ENCODE data around the gene ANAPC13.

The ANAPC13 gene

GRCh38 chr3:134495980-134496379 is 10.2 kb upstream of the ANAPC13 start:
- Histone ChIP-seq H3K79me1 (ENCODE audit: low read depth, low read length) (no peaks in the 10 kb centered on the region), H3K4me3 (ENCODE audit: low read length in 2 of 2) (no peak overlapping the region), H3K36me3 (replicated peaks in 1 of 2; ENCODE audit: control insufficient read depth in 2 of 2, insufficient read depth in 2 of 2, low read length in 2 of 2) (peaks cover 0 to 17% of the 10 kb centered on the region in 2 donors), H2AFZ (ENCODE audit: low read length) (no peak overlapping the region), H3K4me1 (ENCODE audit: control insufficient read depth in 2 of 2, insufficient read depth in 1 of 2, low read depth in 1 of 2, low read length in 2 of 2) (no peaks in the 10 kb centered on the region), H3K27ac (replicated peaks; ENCODE audit: low read length) (no peak overlapping the region), H3K18ac (ENCODE audit: low read length) (no peak overlapping the region), H3K14ac (ENCODE audit: low read length) (no peak overlapping the region), H3K23ac (ENCODE audit: low read depth, low read length, poor library complexity) (no peak overlapping the region), H2AK5ac (ENCODE audit: low read depth, low read length) (no peak overlapping the region), H4K8ac (ENCODE audit: low read depth, low read length) (no peak overlapping the region), H3K9ac (ENCODE audit: low read depth, low read length, poor library complexity) (no peak overlapping the region), H2BK12ac (ENCODE audit: low read length) (no peak overlapping the region), H2BK5ac (ENCODE audit: low read length) (no peak overlapping the region), H3K4ac (ENCODE audit: low read length) (no peak overlapping the region), H4K91ac (ENCODE audit: low read depth, low read length, poor library complexity) (no peak overlapping the region), H3K27me3 (ENCODE audit: control insufficient read depth in 3 of 3, insufficient read depth in 3 of 3, low read depth in 1 of 3, low read length in 3 of 3) (no peaks in the 10 kb centered on the region), H3K9me3 (replicated peaks in 1 of 2; ENCODE audit: control insufficient read depth in 2 of 2, insufficient read depth in 1 of 2, low read depth in 1 of 2, low read length in 2 of 2) (peaks cover 0 to 4% of the 10 kb centered on the region in 2 donors), H2BK15ac (ENCODE audit: low read length) (no peak overlapping the region), H2BK120ac (ENCODE audit: low read depth, low read length) (no peak overlapping the region), H3K4me2 (ENCODE audit: insufficient read depth, low read length, poor library complexity, severe bottlenecking) (no peak overlapping the region)
- DNase-seq (ENCODE audit: low spot score), result no peak

GRCh38 chr3:134494495-134494894 is 8.7 kb upstream of the ANAPC13 start:
- Histone ChIP-seq H3K27me3 (ENCODE audit: control insufficient read depth in 3 of 3, insufficient read depth in 3 of 3, low read depth in 1 of 3, low read length in 3 of 3) (no peaks in the 10 kb centered on the region), H3K9ac (ENCODE audit: low read depth, low read length, poor library complexity) (no peak overlapping the region), H2BK15ac (ENCODE audit: low read length) (no peak overlapping the region), H2AK5ac (ENCODE audit: low read depth, low read length) (no peak overlapping the region), H3K9me3 (replicated peaks in 1 of 2; ENCODE audit: control insufficient read depth in 2 of 2, insufficient read depth in 1 of 2, low read depth in 1 of 2, low read length in 2 of 2) (peaks cover 0 to 7% of the 10 kb centered on the region in 2 donors), H2BK12ac (ENCODE audit: low read length) (no peak overlapping the region), H3K4me3 (ENCODE audit: low read length in 2 of 2) (no peak overlapping the region), H3K14ac (ENCODE audit: low read length) (no peak overlapping the region), H3K79me1 (ENCODE audit: low read depth, low read length) (no peaks in the 10 kb centered on the region), H3K4me2 (ENCODE audit: insufficient read depth, low read length, poor library complexity, severe bottlenecking) (no peak overlapping the region), H4K8ac (ENCODE audit: low read depth, low read length) (no peak overlapping the region), H3K27ac (replicated peaks; ENCODE audit: low read length) (no peak overlapping the region), H3K18ac (ENCODE audit: low read length) (no peak overlapping the region), H3K23ac (ENCODE audit: low read depth, low read length, poor library complexity) (no peak overlapping the region), H2BK5ac (ENCODE audit: low read length) (no peak overlapping the region), H2AFZ (ENCODE audit: low read length) (no peak overlapping the region), H3K4ac (ENCODE audit: low read length) (no peak overlapping the region), H4K91ac (ENCODE audit: low read depth, low read length, poor library complexity) (no peak overlapping the region), H3K36me3 (replicated peaks in 1 of 2; ENCODE audit: control insufficient read depth in 2 of 2, insufficient read depth in 2 of 2, low read length in 2 of 2) (peaks cover 0 to 17% of the 10 kb centered on the region in 2 donors), H3K4me1 (ENCODE audit: control insufficient read depth in 2 of 2, insufficient read depth in 1 of 2, low read depth in 1 of 2, low read length in 2 of 2) (no peaks in the 10 kb centered on the region), H2BK120ac (ENCODE audit: low read depth, low read length) (no peak overlapping the region)
- WGBS, 2 donors (ENCODE audit: extremely low coverage in 2 of 2, insufficient read length in 2 of 2, insufficient replicate concordance in 1 of 2), result no CpG with 5 or more reads among the region's 5 CpGs
- DNase-seq (ENCODE audit: low spot score), result no peak

GRCh38 chr3:134487406-134487805 is 1.6 kb upstream of the ANAPC13 start:
- Histone ChIP-seq H3K4me1 (ENCODE audit: control insufficient read depth in 2 of 2, insufficient read depth in 1 of 2, low read depth in 1 of 2, low read length in 2 of 2) (peaks cover 4 to 15% of the 10 kb centered on the region in 2 donors), H2BK120ac (ENCODE audit: low read depth, low read length) (no peak overlapping the region), H2BK12ac (ENCODE audit: low read length) (no peak overlapping the region), H3K36me3 (replicated peaks in 1 of 2; ENCODE audit: control insufficient read depth in 2 of 2, insufficient read depth in 2 of 2, low read length in 2 of 2) (peaks cover 2 to 15% of the 10 kb centered on the region in 2 donors), H3K9ac (ENCODE audit: low read depth, low read length, poor library complexity) (no peak overlapping the region), H3K4me3 (ENCODE audit: low read length in 2 of 2) (peak overlapping the region in 1 of 2 donors; percentile 63), H2BK5ac (ENCODE audit: low read length) (no peak overlapping the region), H2AK5ac (ENCODE audit: low read depth, low read length) (no peak overlapping the region), H3K27ac (replicated peaks; ENCODE audit: low read length) (no peak overlapping the region), H4K91ac (ENCODE audit: low read depth, low read length, poor library complexity) (no peak overlapping the region), H3K18ac (ENCODE audit: low read length) (no peak overlapping the region), H2BK15ac (ENCODE audit: low read length) (no peak overlapping the region), H3K4me2 (ENCODE audit: insufficient read depth, low read length, poor library complexity, severe bottlenecking) (no peak overlapping the region), H3K23ac (ENCODE audit: low read depth, low read length, poor library complexity) (no peak overlapping the region), H3K79me1 (ENCODE audit: low read depth, low read length) (no peaks in the 10 kb centered on the region), H3K9me3 (replicated peaks in 1 of 2; ENCODE audit: control insufficient read depth in 2 of 2, insufficient read depth in 1 of 2, low read depth in 1 of 2, low read length in 2 of 2) (peaks cover 0 to 7% of the 10 kb centered on the region in 2 donors), H2AFZ (ENCODE audit: low read length) (no peak overlapping the region), H3K14ac (ENCODE audit: low read length) (no peak overlapping the region), H3K27me3 (ENCODE audit: control insufficient read depth in 3 of 3, insufficient read depth in 3 of 3, low read depth in 1 of 3, low read length in 3 of 3) (no peaks in the 10 kb centered on the region), H3K4ac (ENCODE audit: low read length) (no peak overlapping the region), H4K8ac (ENCODE audit: low read depth, low read length) (no peak overlapping the region)
- WGBS, 2 donors (ENCODE audit: extremely low coverage in 2 of 2, insufficient read length in 2 of 2, insufficient replicate concordance in 1 of 2), result no CpG with 5 or more reads among the region's 5 CpGs
- no peak for DNase-seq (ENCODE audit: low spot score)

GRCh38 chr3:134486577-134487041 is 824 bp upstream of the ANAPC13 start:
- peaks cover 0 to 5% of the 10 kb centered on the region in 2 donors for H3K9me3 ChIP-seq (replicated peaks in 1 of 2; ENCODE audit: control insufficient read depth in 2 of 2, insufficient read depth in 1 of 2, low read depth in 1 of 2, low read length in 2 of 2)
- no peaks in the 10 kb centered on the region for H3K79me1 ChIP-seq (ENCODE audit: low read depth, low read length)
- H3K9ac ChIP-seq (ENCODE audit: low read depth, low read length, poor library complexity), result peak overlapping the region; percentile 99
- H2BK5ac ChIP-seq (ENCODE audit: low read length), result peak overlapping the region; percentile 72
- no peak overlapping the region for H4K91ac ChIP-seq (ENCODE audit: low read depth, low read length, poor library complexity)
- WGBS, 2 donors (ENCODE audit: extremely low coverage in 2 of 2, insufficient read length in 2 of 2, insufficient replicate concordance in 1 of 2), result no CpG with 5 or more reads among the region's 17 CpGs
- H2BK12ac ChIP-seq (ENCODE audit: low read length), result no peak overlapping the region
- peak overlapping the region; percentile 33 for H2BK15ac ChIP-seq (ENCODE audit: low read length)
- peak overlapping the region; percentile 67 for H3K4me2 ChIP-seq (ENCODE audit: insufficient read depth, low read length, poor library complexity, severe bottlenecking)
- peak overlapping the region; percentile 45 for H3K4ac ChIP-seq (ENCODE audit: low read length)
- H2BK120ac ChIP-seq (ENCODE audit: low read depth, low read length), result peak overlapping the region; percentile 69
- peaks cover 4 to 23% of the 10 kb centered on the region in 2 donors for H3K36me3 ChIP-seq (replicated peaks in 1 of 2; ENCODE audit: control insufficient read depth in 2 of 2, insufficient read depth in 2 of 2, low read length in 2 of 2)
- H3K18ac ChIP-seq (ENCODE audit: low read length), result peak overlapping the region; percentile 97
- peak overlapping the region; percentile 63 to 98 for H3K4me3 ChIP-seq (ENCODE audit: low read length in 2 of 2)
- no peak overlapping the region for H3K14ac ChIP-seq (ENCODE audit: low read length)
- H3K23ac ChIP-seq (ENCODE audit: low read depth, low read length, poor library complexity), result peak overlapping the region; percentile 86
- peak overlapping the region; percentile 87 for H2AFZ ChIP-seq (ENCODE audit: low read length)
- no peak overlapping the region for H2AK5ac ChIP-seq (ENCODE audit: low read depth, low read length)
- H3K4me1 ChIP-seq (ENCODE audit: control insufficient read depth in 2 of 2, insufficient read depth in 1 of 2, low read depth in 1 of 2, low read length in 2 of 2), result peaks cover 4 to 15% of the 10 kb centered on the region in 2 donors
- DNase-seq (ENCODE audit: low spot score), result peak; percentile 36
- no peaks in the 10 kb centered on the region for H3K27me3 ChIP-seq (ENCODE audit: control insufficient read depth in 3 of 3, insufficient read depth in 3 of 3, low read depth in 1 of 3, low read length in 3 of 3)
- peak overlapping the region; percentile 91 for H3K27ac ChIP-seq (replicated peaks; ENCODE audit: low read length)
- no peak overlapping the region for H4K8ac ChIP-seq (ENCODE audit: low read depth, low read length)

All from neuronal stem cell (in vitro differentiated cells).